Brain microvascular endothelial cell (primary cell): Measurements from ENCODE around the gene TIAL1.

Source experiments
- DNase-seq: peaks from one replicate; pipeline ENCODE4 v3.0.0-alpha.2; 2020
- H3K27ac ChIP-seq: fragments of 250-450 bp; sonication (Bioruptor Pico); 2 replicates; pipeline ENCODE4 v1.5.1; 2020; ENCODE audit warnings: mild to moderate bottlenecking, moderate library complexity
- H3K27me3 ChIP-seq: fragments of 250-450 bp; sonication (Bioruptor Pico); replicated peaks from 2 replicates; pipeline ENCODE4 v1.5.1; 2020; ENCODE audit warnings: mild to moderate bottlenecking
- H3K36me3 ChIP-seq: fragments of 250-450 bp; sonication (Bioruptor Pico); replicated peaks from 2 replicates; pipeline ENCODE4 v1.5.1; 2020; ENCODE audit warnings: mild to moderate bottlenecking
- H3K4me3 ChIP-seq: 2 replicates; pipeline ENCODE4 v1.5.1; 2011; ENCODE audit warnings: low read depth, mild to moderate bottlenecking, control low read depth, low read length, moderate library complexity
- in situ Hi-C: cut with HindIII; loops from 2 replicates; pipeline ENCODE4 v1.10.0; 2017; ENCODE audit warnings: low sequenced_read_pairs, low pct_ligation_motif_present
- TF ChIP-seq, protein P1 (sequence below): IDR thresholded peaks from 2 replicates; pipeline ENCODE4 v1.5.1; 2011; ENCODE audit warnings: low read depth, mild to moderate bottlenecking, moderate library complexity, low read length, control low read depth, inconsistent platforms; ENCODE audit errors: missing control alignments

Gene TIAL1

DNA sequence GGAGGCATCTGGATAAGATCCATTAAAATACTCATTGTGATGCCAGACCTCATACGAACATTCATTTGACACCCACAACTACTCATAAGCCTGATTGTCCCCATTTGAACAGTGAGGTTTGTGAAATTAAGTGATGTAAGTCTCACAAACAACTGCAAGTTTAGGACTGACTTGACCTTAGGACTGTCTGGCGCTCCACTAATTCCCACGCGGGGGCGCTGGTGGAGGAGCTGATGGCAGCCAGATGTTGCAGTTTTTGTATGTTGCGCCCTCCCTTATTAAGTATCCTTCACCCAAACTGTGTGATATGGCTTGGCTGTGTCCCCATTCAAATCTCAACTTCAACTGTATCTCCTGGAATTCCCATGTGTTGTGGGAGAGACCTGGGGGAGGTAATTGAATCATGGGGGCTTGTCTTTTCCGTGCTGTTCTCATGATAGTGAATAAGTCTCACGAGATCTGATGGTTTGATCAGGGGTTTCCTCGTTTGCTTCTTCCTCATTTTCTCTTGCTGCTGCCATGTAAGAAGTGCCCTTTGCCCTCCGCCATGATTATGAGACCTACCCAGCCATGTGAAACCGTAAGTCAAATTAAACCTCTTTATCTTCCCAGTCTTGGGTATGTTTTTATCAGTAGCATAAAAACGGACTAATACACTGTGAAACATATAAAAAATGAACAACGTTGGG, 20.3 kb upstream of the TIAL1 start:
- Histone ChIP-seq H3K4me3 (no peak overlapping the region), H3K27ac (no peak overlapping the region), H3K36me3 (no peaks in the 10 kb centered on the region), H3K27me3 (no peaks in the 10 kb centered on the region)
- TF ChIP-seq, protein P1, sequence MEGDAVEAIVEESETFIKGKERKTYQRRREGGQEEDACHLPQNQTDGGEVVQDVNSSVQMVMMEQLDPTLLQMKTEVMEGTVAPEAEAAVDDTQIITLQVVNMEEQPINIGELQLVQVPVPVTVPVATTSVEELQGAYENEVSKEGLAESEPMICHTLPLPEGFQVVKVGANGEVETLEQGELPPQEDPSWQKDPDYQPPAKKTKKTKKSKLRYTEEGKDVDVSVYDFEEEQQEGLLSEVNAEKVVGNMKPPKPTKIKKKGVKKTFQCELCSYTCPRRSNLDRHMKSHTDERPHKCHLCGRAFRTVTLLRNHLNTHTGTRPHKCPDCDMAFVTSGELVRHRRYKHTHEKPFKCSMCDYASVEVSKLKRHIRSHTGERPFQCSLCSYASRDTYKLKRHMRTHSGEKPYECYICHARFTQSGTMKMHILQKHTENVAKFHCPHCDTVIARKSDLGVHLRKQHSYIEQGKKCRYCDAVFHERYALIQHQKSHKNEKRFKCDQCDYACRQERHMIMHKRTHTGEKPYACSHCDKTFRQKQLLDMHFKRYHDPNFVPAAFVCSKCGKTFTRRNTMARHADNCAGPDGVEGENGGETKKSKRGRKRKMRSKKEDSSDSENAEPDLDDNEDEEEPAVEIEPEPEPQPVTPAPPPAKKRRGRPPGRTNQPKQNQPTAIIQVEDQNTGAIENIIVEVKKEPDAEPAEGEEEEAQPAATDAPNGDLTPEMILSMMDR: peak; percentile 53
- in situ Hi-C loops: no loop called here
- DNase-seq: no peak

DNA sequence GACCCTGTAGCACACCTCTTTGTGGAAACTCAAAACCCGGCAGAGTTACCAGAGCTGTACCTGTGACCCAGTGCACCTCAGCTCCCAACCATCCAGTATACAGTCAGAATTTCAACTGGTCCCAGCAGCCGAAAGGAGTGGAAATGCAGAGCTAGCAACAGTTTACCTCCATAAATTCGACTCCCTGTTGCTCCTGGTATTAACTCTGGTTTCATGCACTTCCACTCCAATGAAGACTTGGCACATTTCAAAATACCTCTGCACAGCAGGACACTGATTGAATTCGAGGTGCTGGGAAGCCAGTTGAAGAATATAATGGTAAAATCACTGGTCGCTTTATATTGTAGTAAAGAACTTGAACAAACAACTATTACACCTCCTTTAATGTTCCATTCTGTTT, 17.9 kb upstream of the TIAL1 start:
- Histone ChIP-seq H3K4me3 (no peak overlapping the region), H3K36me3 (no peaks in the 10 kb centered on the region), H3K27me3 (no peaks in the 10 kb centered on the region), H3K27ac (no peak overlapping the region)
- TF ChIP-seq, protein P1: no peak
- DNase-seq: no peak
- in situ Hi-C loops: no loop called here

DNA sequence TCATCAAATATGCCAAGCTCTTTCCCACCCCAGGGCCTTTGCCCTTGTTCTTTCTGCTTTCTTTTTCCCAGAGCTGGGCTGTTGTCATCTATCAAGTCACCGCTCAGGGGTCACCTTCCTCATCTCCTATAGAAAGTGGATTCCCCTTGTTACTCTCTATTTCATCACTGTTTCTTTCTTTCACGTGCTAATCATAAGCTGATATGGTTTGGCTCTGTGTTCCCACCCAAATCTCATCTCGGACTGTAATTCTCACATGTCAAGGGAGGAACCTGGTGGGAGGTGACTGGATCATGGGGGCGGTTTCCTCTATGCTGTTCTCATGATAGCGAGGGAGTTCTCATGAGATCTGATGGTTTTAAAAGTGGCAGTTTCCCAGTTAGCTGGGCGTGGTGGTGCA, 17.0 kb upstream of the TIAL1 start:
- Histone ChIP-seq H3K27ac (no peak overlapping the region), H3K27me3 (no peaks in the 10 kb centered on the region), H3K4me3 (no peak overlapping the region), H3K36me3 (no peaks in the 10 kb centered on the region)
- no peak for DNase-seq
- TF ChIP-seq, protein P1: no peak
- in situ Hi-C loops: no loop called here

DNA sequence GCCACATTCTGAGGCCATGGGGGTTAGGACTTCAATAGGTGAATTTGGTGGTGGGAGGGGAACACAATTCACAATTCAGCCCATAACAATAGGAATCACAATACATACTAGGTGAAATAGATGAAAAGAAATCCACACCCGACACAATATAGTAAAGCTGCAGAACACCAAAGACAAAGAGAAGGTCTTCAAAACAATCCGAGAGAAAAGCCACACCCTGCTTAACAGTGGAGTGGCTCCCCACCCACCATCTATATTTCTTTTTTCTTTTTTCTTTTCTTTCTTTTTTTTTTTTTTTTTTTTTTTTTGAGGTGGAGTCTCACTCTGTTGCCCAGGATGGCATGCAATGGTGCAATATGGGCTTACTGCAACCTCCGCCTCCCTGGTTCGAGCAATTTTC, 14.7 kb upstream of the TIAL1 start:
- no peak overlapping the region for H3K27ac ChIP-seq
- no peak overlapping the region for H3K4me3 ChIP-seq
- no peaks in the 10 kb centered on the region for H3K36me3 ChIP-seq
- DNase-seq: no peak
- no peaks in the 10 kb centered on the region for H3K27me3 ChIP-seq
- in situ Hi-C loops: no loop called here
- TF ChIP-seq, protein P1: no peak

DNA sequence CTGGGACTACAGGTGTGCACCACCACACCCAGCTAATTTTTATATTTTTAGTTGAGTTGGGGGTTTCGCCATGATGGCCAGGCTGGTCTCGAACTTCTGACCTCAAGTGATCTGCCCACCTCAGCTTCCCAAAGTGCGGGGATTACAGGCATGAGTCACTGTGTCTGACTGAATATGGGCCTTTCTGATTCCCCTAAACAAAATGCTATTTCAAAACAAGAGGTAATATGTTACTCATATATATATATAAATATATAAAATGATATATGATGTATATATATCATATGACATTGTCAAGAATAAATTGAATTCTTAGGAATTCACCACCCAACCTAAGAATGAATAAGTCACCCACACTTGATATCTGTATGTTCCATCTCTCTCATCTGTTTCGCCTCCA, 12.8 kb upstream of the TIAL1 start:
- in situ Hi-C loops: no loop called here
- Histone ChIP-seq H3K4me3 (no peak overlapping the region), H3K27ac (no peak overlapping the region), H3K27me3 (no peaks in the 10 kb centered on the region), H3K36me3 (no peaks in the 10 kb centered on the region)
- TF ChIP-seq, protein P1: no peak
- DNase-seq: no peak
